Measurements from ENCODE around the gene NPHP1. TPM values are rescaled to one million over a fixed set of nuclear protein-coding genes. Genes with fewer than 3 reads are reported as not detected.
"Not testable (repeated sequence)": the region's sequence is repeated elsewhere in the genome, so short reads cannot be mapped to it uniquely, and the experiment has no call there.

Gene NPHP1
- total and polyA plus RNA-seq, 2 donors (not counting 3 experiments of a cell fraction or from before 2014, with no cell fraction given) = 2.3 to 5.9 TPM

GRCh38 chr2:110101280-110101844, 103.5 kb downstream of the NPHP1 start:
- POLR2A ChIA-PET = interaction anchor here (0.6 kb wide), 1 partner anchor 55 kb away, joined by 5 read pairs; no protein-coding TSS in a partner anchor
- H3K9me1 ChIP-seq (replicated peaks; ENCODE audit: control insufficient read depth, extremely low read depth, insufficient read depth, low read length) = no peaks in the 10 kb centered on the region
- peak; percentile 100 for DNase-seq (ENCODE audit: low read depth, low spot score)
- intact Hi-C loops (cut with micrococcal nuclease) (loop anchor here (1.0 kb wide), 2 partner anchors 15 to 48 kb away; no protein-coding TSS in a partner anchor), dilution Hi-C loops (cut with MboI; ENCODE audit: extremely low pct_ligation_motif_present, low sequenced_read_pairs) (no loop called here)
- H3K36me3 ChIP-seq (ENCODE audit: control insufficient read depth in 2 of 2, extremely low read depth in 1 of 2, insufficient read depth in 2 of 2, low read length in 2 of 2) = peaks cover 0 to 6% of the 10 kb centered on the region in 2 experiments
- peak; percentile 98 for FAIRE-seq
- no peaks in the 10 kb centered on the region for H3K9me3 ChIP-seq (replicated peaks; ENCODE audit: control insufficient read depth, insufficient read depth, low read length)
- H3K4me3 ChIP-seq (replicated peaks in 1 of 3; ENCODE audit: insufficient read depth in 1 of 3, low read depth in 1 of 3, low read length in 3 of 3) = no peak overlapping the region
- H3K9ac ChIP-seq (replicated peaks; ENCODE audit: extremely low read depth, insufficient read depth, low read length) = peak overlapping the region; percentile 86
- H3K27me3 ChIP-seq (ENCODE audit: control insufficient read depth in 2 of 2, insufficient read depth in 2 of 2, low read length in 2 of 2) = no peaks in the 10 kb centered on the region
- peak overlapping the region; percentile 44 for H3K4me2 ChIP-seq (ENCODE audit: insufficient read depth, low read length)
- BruUV-seq (replicated peaks) = no TSS peak
- peaks cover 25% of the 10 kb centered on the region for H3K79me2 ChIP-seq (ENCODE audit: control insufficient read depth, insufficient read depth, low read length)
- H2AFZ ChIP-seq (ENCODE audit: low read depth, low read length) = no peak overlapping the region
- no peaks in the 10 kb centered on the region for H4K20me1 ChIP-seq (replicated peaks; ENCODE audit: control insufficient read depth, extremely low read depth, insufficient read depth, low read length)
- H3K4me1 ChIP-seq (ENCODE audit: control insufficient read depth, extremely low read depth, insufficient read depth, low read length) = peaks cover 69% of the 10 kb centered on the region
- H3K27ac ChIP-seq (ENCODE audit: insufficient read depth, low read depth, low read length) = peak overlapping the region; percentile 98
- CTCF ChIA-PET = interaction anchor here (1.2 to 1.4 kb wide), 2 partner anchors 15 to 56 kb away, joined by 5 to 10 read pairs; partner anchors contain the start of gene MALL
- peak; percentile 84 for TF ChIP-seq JUN (IDR thresholded peaks at IDR 0.05; ENCODE audit: borderline replicate concordance, insufficient read depth, insufficient read length, low read depth)
- peak; percentile 13 for TF ChIP-seq MYC (IDR thresholded peaks at IDR 0.05; ENCODE audit: low read depth, low read length)
- no peak for TF ChIP-seq CTCF (IDR thresholded peaks at IDR 0.05; ENCODE audit: extremely low read depth in 1 of 2, insufficient read depth in 1 of 2, low read depth in 1 of 2, low read length in 2 of 2)
- peak; percentile 97 for TF ChIP-seq POLR2AphosphoS5 (IDR thresholded peaks at IDR 0.05; ENCODE audit: insufficient read depth, low read depth, low read length)
- TF ChIP-seq MAX (IDR thresholded peaks at IDR 0.05; ENCODE audit: insufficient read depth, insufficient read length) = no peak
- TF ChIP-seq GATA2 (IDR thresholded peaks at IDR 0.05; ENCODE audit: insufficient read depth, insufficient read length, low read depth, low read length) = peak; percentile 69
- peak; percentile 94 for TF ChIP-seq FOS (IDR thresholded peaks at IDR 0.05; ENCODE audit: borderline replicate concordance, insufficient read depth, low read length)
- no peak for TF ChIP-seq EZH2 (IDR thresholded peaks at IDR 0.05; ENCODE audit: borderline replicate concordance, low read depth, low read length, severe bottlenecking)
- TF ChIP-seq POLR2A (IDR thresholded peaks at IDR 0.05; ENCODE audit: low read depth, low read length) = peak; percentile 67

- H4K20me1 ChIP-seq (replicated peaks; ENCODE audit: control insufficient read depth, extremely low read depth, insufficient read depth, low read length); H2AFZ ChIP-seq (ENCODE audit: low read depth, low read length); H3K9me3 ChIP-seq (replicated peaks; ENCODE audit: control insufficient read depth, insufficient read depth, low read length); FAIRE-seq; H3K36me3 ChIP-seq (ENCODE audit: control insufficient read depth in 2 of 2, extremely low read depth in 1 of 2, insufficient read depth in 2 of 2, low read length in 2 of 2); DNase-seq (ENCODE audit: low read depth, low spot score); dilution Hi-C loops (cut with MboI; ENCODE audit: extremely low pct_ligation_motif_present, low sequenced_read_pairs); H3K9me1 ChIP-seq (replicated peaks; ENCODE audit: control insufficient read depth, extremely low read depth, insufficient read depth, low read length); H3K4me3 ChIP-seq (replicated peaks in 1 of 3; ENCODE audit: insufficient read depth in 1 of 3, low read depth in 1 of 3, low read length in 3 of 3); H3K27me3 ChIP-seq (ENCODE audit: control insufficient read depth in 2 of 2, insufficient read depth in 2 of 2, low read length in 2 of 2): not testable (repeated sequence)
- Histone ChIP-seq H3K4me2 (ENCODE audit: insufficient read depth, low read length) (peak overlapping the region; percentile 18), H3K9ac (replicated peaks; ENCODE audit: extremely low read depth, insufficient read depth, low read length) (peak overlapping the region; percentile 50), H3K27ac (ENCODE audit: insufficient read depth, low read depth, low read length) (peak overlapping the region; percentile 98), H3K79me2 (ENCODE audit: control insufficient read depth, insufficient read depth, low read length) (peaks cover 25% of the 10 kb centered on the region), H3K4me1 (ENCODE audit: control insufficient read depth, extremely low read depth, insufficient read depth, low read length) (peaks cover 65% of the 10 kb centered on the region)
- POLR2A ChIA-PET = interaction anchor here (0.6 kb wide), 1 partner anchor 56 kb away, joined by 5 read pairs; no protein-coding TSS in a partner anchor
- intact Hi-C loops (cut with micrococcal nuclease) = loop anchor here (1.0 kb wide), 3 partner anchors 7 to 48 kb away; no protein-coding TSS in a partner anchor
- TSS peak; percentile 25 for BruUV-seq (replicated peaks)
- CTCF ChIA-PET = interaction anchor here (1.2 to 1.4 kb wide), 2 partner anchors 15 to 56 kb away, joined by 5 to 10 read pairs; partner anchors contain the start of gene MALL
These were observed 103.9 kb downstream of the NPHP1 start for GRCh38 chr2:110100880-110101279.
